Measurements from ENCODE around the gene SEMA3E.

DNA sequence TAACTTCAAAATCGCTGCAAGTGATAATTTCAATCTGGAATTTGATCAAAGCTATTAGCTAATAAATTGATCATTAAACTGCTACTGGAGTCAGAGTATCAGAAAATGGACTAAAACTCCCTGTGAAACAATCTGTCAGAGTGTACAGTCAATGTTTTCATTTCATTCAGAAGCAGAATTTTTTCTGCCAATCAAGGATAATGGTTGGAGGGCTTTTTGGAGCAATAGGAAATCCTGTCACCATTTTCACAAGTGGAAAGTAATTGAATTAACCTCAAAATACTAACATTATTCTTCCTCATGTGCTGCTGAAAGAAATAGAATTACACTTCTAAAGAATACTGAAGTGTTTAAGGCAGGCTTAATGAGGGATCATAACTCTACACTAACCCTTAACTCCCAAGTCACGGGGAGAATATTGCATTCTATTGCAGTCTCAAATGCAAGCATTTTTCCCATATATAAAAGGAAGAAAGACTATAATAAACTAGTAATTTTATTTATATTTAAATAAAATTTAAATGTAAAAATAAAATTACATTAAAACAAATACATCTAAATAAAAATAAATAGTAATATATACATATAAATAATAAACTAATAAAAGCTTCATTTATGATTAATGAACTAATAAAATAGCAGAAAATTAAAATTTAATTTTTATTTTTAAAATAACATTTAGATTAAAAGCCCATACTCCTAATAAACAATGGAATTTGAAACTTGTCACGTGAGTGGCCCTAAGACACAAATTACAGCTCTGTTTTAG is 67.1 kb downstream of the SEMA3E start:
- no peak for TF ChIP-seq SP1 (CRISPR knock-in tag; conservative IDR thresholded peaks at IDR 0.05)
- no peak for TF ChIP-seq NR1H2 (CRISPR knock-in tag; IDR thresholded peaks at IDR 0.05)
- TF ChIP-seq MYBL2 (CRISPR knock-in tag; IDR thresholded peaks at IDR 0.05): no peak
- no peak for TF ChIP-seq ELF4 (CRISPR knock-in tag; IDR thresholded peaks at IDR 0.05; ENCODE audit: low read depth)
- TF ChIP-seq, protein P1, sequence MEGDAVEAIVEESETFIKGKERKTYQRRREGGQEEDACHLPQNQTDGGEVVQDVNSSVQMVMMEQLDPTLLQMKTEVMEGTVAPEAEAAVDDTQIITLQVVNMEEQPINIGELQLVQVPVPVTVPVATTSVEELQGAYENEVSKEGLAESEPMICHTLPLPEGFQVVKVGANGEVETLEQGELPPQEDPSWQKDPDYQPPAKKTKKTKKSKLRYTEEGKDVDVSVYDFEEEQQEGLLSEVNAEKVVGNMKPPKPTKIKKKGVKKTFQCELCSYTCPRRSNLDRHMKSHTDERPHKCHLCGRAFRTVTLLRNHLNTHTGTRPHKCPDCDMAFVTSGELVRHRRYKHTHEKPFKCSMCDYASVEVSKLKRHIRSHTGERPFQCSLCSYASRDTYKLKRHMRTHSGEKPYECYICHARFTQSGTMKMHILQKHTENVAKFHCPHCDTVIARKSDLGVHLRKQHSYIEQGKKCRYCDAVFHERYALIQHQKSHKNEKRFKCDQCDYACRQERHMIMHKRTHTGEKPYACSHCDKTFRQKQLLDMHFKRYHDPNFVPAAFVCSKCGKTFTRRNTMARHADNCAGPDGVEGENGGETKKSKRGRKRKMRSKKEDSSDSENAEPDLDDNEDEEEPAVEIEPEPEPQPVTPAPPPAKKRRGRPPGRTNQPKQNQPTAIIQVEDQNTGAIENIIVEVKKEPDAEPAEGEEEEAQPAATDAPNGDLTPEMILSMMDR (IDR thresholded peaks at IDR 0.05): no peak
- TF ChIP-seq, protein P2, sequence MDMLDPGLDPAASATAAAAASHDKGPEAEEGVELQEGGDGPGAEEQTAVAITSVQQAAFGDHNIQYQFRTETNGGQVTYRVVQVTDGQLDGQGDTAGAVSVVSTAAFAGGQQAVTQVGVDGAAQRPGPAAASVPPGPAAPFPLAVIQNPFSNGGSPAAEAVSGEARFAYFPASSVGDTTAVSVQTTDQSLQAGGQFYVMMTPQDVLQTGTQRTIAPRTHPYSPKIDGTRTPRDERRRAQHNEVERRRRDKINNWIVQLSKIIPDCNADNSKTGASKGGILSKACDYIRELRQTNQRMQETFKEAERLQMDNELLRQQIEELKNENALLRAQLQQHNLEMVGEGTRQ (CRISPR knock-in tag; IDR thresholded peaks at IDR 0.05): no peak
- TF ChIP-seq ATF1 (CRISPR knock-in tag; IDR thresholded peaks at IDR 0.05): no peak
- no peak for TF ChIP-seq FOXJ3 (CRISPR knock-in tag; IDR thresholded peaks at IDR 0.05; ENCODE audit: borderline replicate concordance)
- TF ChIP-seq, protein P3, sequence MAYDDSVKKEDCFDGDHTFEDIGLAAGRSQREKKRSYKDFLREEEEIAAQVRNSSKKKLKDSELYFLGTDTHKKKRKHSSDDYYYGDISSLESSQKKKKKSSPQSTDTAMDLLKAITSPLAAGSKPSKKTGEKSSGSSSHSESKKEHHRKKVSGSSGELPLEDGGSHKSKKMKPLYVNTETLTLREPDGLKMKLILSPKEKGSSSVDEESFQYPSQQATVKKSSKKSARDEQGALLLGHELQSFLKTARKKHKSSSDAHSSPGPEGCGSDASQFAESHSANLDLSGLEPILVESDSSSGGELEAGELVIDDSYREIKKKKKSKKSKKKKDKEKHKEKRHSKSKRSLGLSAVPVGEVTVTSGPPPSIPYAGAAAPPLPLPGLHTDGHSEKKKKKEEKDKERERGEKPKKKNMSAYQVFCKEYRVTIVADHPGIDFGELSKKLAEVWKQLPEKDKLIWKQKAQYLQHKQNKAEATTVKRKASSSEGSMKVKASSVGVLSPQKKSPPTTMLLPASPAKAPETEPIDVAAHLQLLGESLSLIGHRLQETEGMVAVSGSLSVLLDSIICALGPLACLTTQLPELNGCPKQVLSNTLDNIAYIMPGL (CRISPR knock-in tag; IDR thresholded peaks at IDR 0.05): no peak
